WTC11 (cell line): Measurements from ENCODE around the gene XPR1. TPM values are rescaled to one million over a fixed set of nuclear protein-coding genes. Genes with fewer than 3 reads are reported as not detected.

Experiments
- ATAC-seq: fragments of 200-7000 bp; cut with Tn5 transposase; 2 replicates; pipeline ENCODE4 v1.10.0; 2021; ENCODE audit warnings: mild to moderate bottlenecking, moderate library complexity
- CTCF ChIA-PET: fragments of 300-600 bp; sonication (Branson Sonifier 250); formaldehyde crosslinking; loops from one replicate; lab custom pipeline; 2021; ENCODE audit warnings: antibody characterized with exemption; lab: Charles Lee
- POLR2A ChIA-PET: fragments of 350-600 bp; sonication (Branson Sonifier 250); formaldehyde crosslinking; loops from one replicate; lab custom pipeline; 2021; ENCODE audit warnings: antibody characterized with exemption; lab: Charles Lee
- DNase-seq: peaks from one replicate; pipeline ENCODE4 v3.0.0; 2021; ENCODE audit warnings: low spot score
- H3K27ac Mint-ChIP-seq: 2 replicates; pipeline ENCODE4 v1.8.0; 2021; ENCODE audit warnings: mixed read lengths
- H3K27me3 Mint-ChIP-seq: 2 replicates; pipeline ENCODE4 v1.8.0; 2021; ENCODE audit warnings: low read depth, mild to moderate bottlenecking, moderate library complexity, mixed read lengths
- H3K36me3 Mint-ChIP-seq: 2 replicates; pipeline ENCODE4 v1.8.0; 2021; ENCODE audit warnings: mixed read lengths
- H3K4me1 Mint-ChIP-seq: 2 replicates; pipeline ENCODE4 v1.8.0; 2022; ENCODE audit warnings: mixed read lengths
- H3K4me3 Mint-ChIP-seq: 2 replicates; pipeline ENCODE4 v1.8.0; 2021; ENCODE audit warnings: mild to moderate bottlenecking, moderate library complexity, mixed read lengths
- H3K9me3 Mint-ChIP-seq: 2 replicates; pipeline ENCODE4 v1.8.0; 2021; ENCODE audit warnings: mixed read lengths
- AFF4 ChIP-seq: sonication (generic); formaldehyde crosslinking; IDR thresholded peaks from 2 replicates; pipeline ENCODE4 v1.8.1; 2023; ENCODE audit warnings: mild to moderate bottlenecking, missing genetic modification reagents, borderline replicate concordance
- ATF2 ChIP-seq: sonication (generic); formaldehyde crosslinking; IDR thresholded peaks from 2 replicates; pipeline ENCODE4 v1.8.1; 2022; ENCODE audit warnings: low read depth, missing genetic modification reagents, borderline replicate concordance
- ATF3 ChIP-seq: sonication (generic); formaldehyde crosslinking; conservative IDR thresholded peaks from 2 replicates; pipeline ENCODE4 v1.8.1; 2022; ENCODE audit warnings: mild to moderate bottlenecking, missing genetic modification reagents
- CDX4 ChIP-seq: fragments of 250-450 bp; sonication (Bioruptor Pico); IDR thresholded peaks from 2 replicates; pipeline ENCODE4 v1.9.0; 2021; ENCODE audit warnings: moderate library complexity, mild to moderate bottlenecking, inconsistent platforms, borderline replicate concordance
- CREB1 ChIP-seq: sonication (generic); formaldehyde crosslinking; IDR thresholded peaks from 2 replicates; pipeline ENCODE4 v1.8.0; 2023; ENCODE audit warnings: mild to moderate bottlenecking, missing genetic modification reagents
- CREM ChIP-seq: sonication (generic); formaldehyde crosslinking; IDR thresholded peaks from 2 replicates; pipeline ENCODE4 v1.8.1; 2022; ENCODE audit warnings: mild to moderate bottlenecking, missing genetic modification reagents, moderate library complexity
- EMX1 ChIP-seq: fragments of 250-450 bp; sonication (Bioruptor Pico); IDR thresholded peaks from 2 replicates; pipeline ENCODE4 v1.8.0; 2021; ENCODE audit warnings: mild to moderate bottlenecking
- FOXJ3 ChIP-seq: sonication (generic); formaldehyde crosslinking; IDR thresholded peaks from 2 replicates; pipeline ENCODE4 v1.9.0; 2021; ENCODE audit warnings: missing genetic modification reagents, mild to moderate bottlenecking, borderline replicate concordance
- FOXP1 ChIP-seq: sonication (generic); formaldehyde crosslinking; IDR thresholded peaks from 2 replicates; pipeline ENCODE4 v1.8.0; 2022; ENCODE audit warnings: missing genetic modification reagents, mild to moderate bottlenecking, moderate library complexity, borderline replicate concordance
- HMGA2 ChIP-seq: fragments of 250-450 bp; sonication (Bioruptor Pico); IDR thresholded peaks from 2 replicates; pipeline ENCODE4 v1.4.0; 2021; ENCODE audit warnings: mild to moderate bottlenecking, moderate library complexity
- IRF1 ChIP-seq: sonication (generic); formaldehyde crosslinking; IDR thresholded peaks from 2 replicates; pipeline ENCODE4 v1.8.0; 2023; ENCODE audit warnings: missing genetic modification reagents
- KAT7 ChIP-seq: sonication (generic); formaldehyde crosslinking; IDR thresholded peaks from 2 replicates; pipeline ENCODE4 v1.8.1; 2023; ENCODE audit warnings: missing genetic modification reagents, mild to moderate bottlenecking, borderline replicate concordance
- NFATC4 ChIP-seq: fragments of 250-450 bp; sonication (Bioruptor Pico); IDR thresholded peaks from 2 replicates; pipeline ENCODE4 v1.9.0; 2021; ENCODE audit warnings: mild to moderate bottlenecking
- SP1 ChIP-seq: sonication (generic); formaldehyde crosslinking; conservative IDR thresholded peaks from 2 replicates; pipeline ENCODE4 v1.8.1; 2022; ENCODE audit warnings: missing genetic modification reagents
- TCF7 ChIP-seq: sonication (generic); formaldehyde crosslinking; IDR thresholded peaks from 2 replicates; pipeline ENCODE4 v1.8.0; 2022; ENCODE audit warnings: mild to moderate bottlenecking, low read depth, missing genetic modification reagents, moderate library complexity
- TEAD1 ChIP-seq: sonication (generic); formaldehyde crosslinking; IDR thresholded peaks from 2 replicates; pipeline ENCODE4 v1.8.0; 2022; ENCODE audit warnings: mild to moderate bottlenecking, missing genetic modification reagents
- TEAD4 ChIP-seq: sonication (generic); formaldehyde crosslinking; IDR thresholded peaks from 2 replicates; pipeline ENCODE4 v1.8.0; 2022; ENCODE audit warnings: mild to moderate bottlenecking, missing genetic modification reagents
- ZBTB43 ChIP-seq: sonication (generic); formaldehyde crosslinking; IDR thresholded peaks from 2 replicates; pipeline ENCODE4 v1.8.1; 2023; ENCODE audit warnings: mild to moderate bottlenecking, missing genetic modification reagents
- ZMAT4 ChIP-seq: fragments of 250-450 bp; sonication (Bioruptor Pico); IDR thresholded peaks from 2 replicates; pipeline ENCODE4 v1.9.0; 2021; ENCODE audit warnings: mild to moderate bottlenecking
- ZNF232 ChIP-seq: sonication (generic); formaldehyde crosslinking; IDR thresholded peaks from 2 replicates; pipeline ENCODE4 v1.8.0; 2022; ENCODE audit warnings: mild to moderate bottlenecking, missing genetic modification reagents
- ZNF263 ChIP-seq: sonication (generic); formaldehyde crosslinking; IDR thresholded peaks from 2 replicates; pipeline ENCODE4 v1.8.1; 2022; ENCODE audit warnings: low read depth, mild to moderate bottlenecking, moderate library complexity, missing genetic modification reagents
- ZNF317 ChIP-seq: sonication (generic); formaldehyde crosslinking; IDR thresholded peaks from 2 replicates; pipeline ENCODE4 v1.8.1; 2023; ENCODE audit warnings: low read depth, mild to moderate bottlenecking, moderate library complexity, missing genetic modification reagents, borderline replicate concordance
- ZNF671 ChIP-seq: fragments of 250-450 bp; sonication (Bioruptor Pico); IDR thresholded peaks from 2 replicates; pipeline ENCODE4 v1.8.0; 2021; ENCODE audit warnings: mild to moderate bottlenecking
- ZSCAN18 ChIP-seq: fragments of 250-450 bp; sonication (Bioruptor Pico); IDR thresholded peaks from 2 replicates; pipeline ENCODE4 v2.1.2; 2022; ENCODE audit warnings: mild to moderate bottlenecking, moderate library complexity
- total RNA-seq: library from RNA; stranded (reverse); gene quantifications from 3 replicates; pipeline ENCODE4 v1.2.3, GENCODE V29; 2021

Gene XPR1
- total RNA-seq, 1 experiment from 2014 or later, result 34.6 TPM

- no peak for TF ChIP-seq FOXP1 (CRISPR knock-in tag)
- TF ChIP-seq SP1 (CRISPR knock-in tag), result no peak
- TF ChIP-seq TEAD4 (CRISPR knock-in tag), result no peak
- no peak for TF ChIP-seq ZNF263 (CRISPR knock-in tag)
- TF ChIP-seq HMGA2 (CRISPR knock-in tag), result no peak
- TF ChIP-seq KAT7 (CRISPR knock-in tag), result no peak
- TF ChIP-seq ZSCAN18 (CRISPR knock-in tag), result no peak
Observed at GRCh38 chr1:180935326-180936109, 303.7 kb downstream of the XPR1 start (continued).

GRCh38 chr1:180936110-180937011 is 304.5 kb downstream of the XPR1 start:
- Mint-ChIP-seq H3K4me1 (peaks cover 9% of the 10 kb centered on the region), H3K36me3 (no peaks in the 10 kb centered on the region), H3K27me3 (peaks cover 4% of the 10 kb centered on the region), H3K4me3 (no peak overlapping the region), H3K9me3 (no peaks in the 10 kb centered on the region), H3K27ac (no peak overlapping the region; the same call in 1 of the 2 replicates)
- TF ChIP-seq ZBTB43 (CRISPR knock-in tag), result no peak
- no peak for TF ChIP-seq CREB1
- no peak for TF ChIP-seq ZNF671 (CRISPR knock-in tag)
- TF ChIP-seq TEAD1 (CRISPR knock-in tag), result no peak
- TF ChIP-seq CREM, result no peak
- TF ChIP-seq TCF7 (CRISPR knock-in tag), result no peak
- no peak for TF ChIP-seq FOXJ3
- no peak for TF ChIP-seq ZNF317
- TF ChIP-seq ATF3 (CRISPR knock-in tag), result no peak
- no peak for TF ChIP-seq ZMAT4 (CRISPR knock-in tag)
- TF ChIP-seq AFF4, result no peak
- no peak for TF ChIP-seq ATF2 (CRISPR knock-in tag)
- no peak for TF ChIP-seq IRF1 (CRISPR knock-in tag)
- no peak for TF ChIP-seq HMGA2 (CRISPR knock-in tag)
- no peak for TF ChIP-seq NFATC4
- TF ChIP-seq CDX4, result no peak
- no peak for TF ChIP-seq EMX1 (CRISPR knock-in tag)
- no peak for TF ChIP-seq ZNF232 (CRISPR knock-in tag)
- no peak for ATAC-seq
- POLR2A ChIA-PET, result no interaction called here
- DNase-seq, result no peak
- CTCF ChIA-PET, result interaction anchor here (0.6 to 1.4 kb wide), 4 partner anchors 16 to 160 kb away, joined by 3 to 7 read pairs (median 4); no protein-coding TSS in a partner anchor
